ENCODE data around the gene SHE. TPM values are rescaled to one million over a fixed set of nuclear protein-coding genes. Genes with fewer than 3 reads are reported as not detected.

SHE gene
- total and polyA plus RNA-seq, 8 donors = 1.0 to 7.3 (median 1.8) TPM

- Histone ChIP-seq H3K4me1 (no peaks in the 10 kb centered on the region), H3K9me3 (no peaks in the 10 kb centered on the region), H3K36me3 (peaks cover 0 to 4% (median 0%) of the 10 kb centered on the region in 3 donors), H3K27ac (no peak overlapping the region), H3K4me3 (no peak overlapping the region), H3K27me3 (no peaks in the 10 kb centered on the region)
- 63 to 70% methylated on average over 5 of the region's 5 CpGs for WGBS, 2 donors
- ATAC-seq (peak in 3 of 4 donors; percentile 28 to 68 (median 31)), FAIRE-seq (no peak), DNase-seq (no peak)
- intact Hi-C loops (cut with DNase I) = no loop called here
- no peak for TF ChIP-seq CTCF (IDR thresholded peaks at IDR 0.05)
These were observed 48.4 kb downstream of the SHE start for GRCh38 chr1:154453574-154454352.

- Histone ChIP-seq H3K9me3 (no peaks in the 10 kb centered on the region), H3K27me3 (no peaks in the 10 kb centered on the region), H3K4me3 (no peak overlapping the region), H3K27ac (no peak overlapping the region), H3K36me3 (peaks cover 0 to 4% (median 0%) of the 10 kb centered on the region in 3 donors), H3K4me1 (no peaks in the 10 kb centered on the region)
- intact Hi-C loops (cut with DNase I) = no loop called here
- FAIRE-seq (no peak), DNase-seq (no peak), ATAC-seq (peak in 1 of 4 donors; percentile 50)
- TF ChIP-seq CTCF (IDR thresholded peaks at IDR 0.05) = no peak
- WGBS, 2 donors = 79 to 82% methylated on average over 5 of the region's 5 CpGs
These were observed 49.1 kb downstream of the SHE start for GRCh38 chr1:154453161-154453560.

- no peak for FAIRE-seq
- no peaks in the 10 kb centered on the region for H3K27me3 ChIP-seq
- H3K27ac ChIP-seq = no peak overlapping the region
- H3K9me3 ChIP-seq = no peaks in the 10 kb centered on the region
- intact Hi-C loops (cut with DNase I) = no loop called here
- 69 to 70% methylated on average over 7 of the region's 7 CpGs for WGBS, 2 donors
- no peak overlapping the region for H3K4me3 ChIP-seq
- no peak for DNase-seq
- ATAC-seq = peak in 1 of 4 donors; percentile 26
- H3K4me1 ChIP-seq = no peaks in the 10 kb centered on the region
- peaks cover 0 to 4% (median 0%) of the 10 kb centered on the region in 3 donors for H3K36me3 ChIP-seq
- no peak for TF ChIP-seq CTCF (IDR thresholded peaks at IDR 0.05)
These were observed 53.8 kb downstream of the SHE start for GRCh38 chr1:154448331-154448811.

GRCh38 chr1:154446789-154447188 is 55.4 kb downstream of the SHE start:
- FAIRE-seq (no peak), DNase-seq (no peak), ATAC-seq (no peak)
- Histone ChIP-seq H3K4me1 (no peaks in the 10 kb centered on the region), H3K36me3 (peaks cover 0 to 4% (median 0%) of the 10 kb centered on the region in 3 donors), H3K27me3 (no peaks in the 10 kb centered on the region), H3K9me3 (no peaks in the 10 kb centered on the region), H3K27ac (no peak overlapping the region), H3K4me3 (no peak overlapping the region)
- WGBS, 2 donors = 89 to 98% methylated on average over 6 of the region's 6 CpGs
- no peak for TF ChIP-seq CTCF (IDR thresholded peaks at IDR 0.05)
- intact Hi-C loops (cut with DNase I) = no loop called here

- H3K27me3 ChIP-seq = no peaks in the 10 kb centered on the region
- no peak for TF ChIP-seq CTCF (IDR thresholded peaks at IDR 0.05)
- no peaks in the 10 kb centered on the region for H3K9me3 ChIP-seq
- intact Hi-C loops (cut with DNase I) = no loop called here
- peaks cover 0 to 4% (median 0%) of the 10 kb centered on the region in 3 donors for H3K36me3 ChIP-seq
- DNase-seq (no peak), ATAC-seq (no peak), FAIRE-seq (no peak)
- WGBS, 2 donors = 79 to 82% methylated on average over 10 of the region's 10 CpGs
- no peak overlapping the region for H3K27ac ChIP-seq
- H3K4me1 ChIP-seq = no peaks in the 10 kb centered on the region
- H3K4me3 ChIP-seq = no peak overlapping the region
These were observed 55.9 kb downstream of the SHE start for GRCh38 chr1:154446292-154446691.
